Stimulated activated CD4-positive, alpha-beta T cell treated with anti-CD3 and anti-CD28 coated beads, Interleukin-15, amount 100 ng/mL, for 24 hours (primary cell): ENCODE results near the gene PPP1R9B.

Experiments
- DNase-seq: peaks from one replicate; pipeline ENCODE4 v3.0.0-alpha.2; 2020

PPP1R9B gene

GRCh38 chr17:50087912-50088405, 62.5 kb downstream of the PPP1R9B start:
- no peak for DNase-seq

GRCh38 chr17:50087246-50087911, 63.1 kb downstream of the PPP1R9B start:
- peak; percentile 81 for DNase-seq
